PC-3 (cell line): ENCODE measurements around the gene HERC2. TPM values are rescaled to one million over a fixed set of nuclear protein-coding genes. Genes with fewer than 3 reads are reported as not detected.
"Not testable (repeated sequence)": the region's sequence is repeated elsewhere in the genome, so short reads cannot be mapped to it uniquely, and the experiment has no call there.

Experiments used
- ATAC-seq: fragments of 200-7000 bp; cut with Tn5 transposase; 2 replicates; pipeline ENCODE4 v1.9.1; 2020; ENCODE audit warnings: mild to moderate bottlenecking, moderate library complexity
- BruUV-seq: library from RNA; stranded (reverse); fragments of 400-500 nt; replicated peaks from 2 replicates; lab custom pipeline; 2021; lab: Mats Ljungman, UMichigan
- CTCF ChIA-PET: fragments of 300-600 bp; sonication (Branson Sonifier 250); formaldehyde crosslinking; loops from one replicate; lab custom pipeline; 2022; ENCODE audit warnings: antibody characterized with exemption; lab: Charles Lee
- POLR2A ChIA-PET: fragments of 300-600 bp; sonication (Branson Sonifier 250); formaldehyde crosslinking; loops from one replicate; lab custom pipeline; 2022; ENCODE audit warnings: antibody characterized with exemption; ENCODE audit not compliant: unreplicated experiment; lab: Charles Lee
- DNase-seq: peaks from one replicate; pipeline ENCODE4 v3.0.0-alpha.2; 2015
- H2AFZ ChIP-seq: fragments of 300-600 bp; sonication (generic); 2 replicates; pipeline ENCODE4 v1.6.0; 2016; ENCODE audit warnings: antibody characterized with exemption, low read length
- H3F3A ChIP-seq: fragments of 300-600 bp; sonication (generic); one replicate; pipeline ENCODE4 v1.6.0; 2017; ENCODE audit warnings: antibody characterized with exemption, low read length, control low read depth, mild to moderate bottlenecking; ENCODE audit not compliant: unreplicated experiment
- H3K27ac ChIP-seq: fragments of 300-600 bp; sonication (generic); 2 replicates; pipeline ENCODE4 v1.5.1; 2016; ENCODE audit warnings: mild to moderate bottlenecking, low read length
- H3K27me3 ChIP-seq: fragments of 300-600 bp; sonication (generic); 2 replicates; pipeline ENCODE4 v1.6.1; 2016; ENCODE audit warnings: low read length, mixed read lengths
- H3K36me3 ChIP-seq: fragments of 300-600 bp; sonication (generic); 2 replicates; pipeline ENCODE4 v1.6.1; 2016; ENCODE audit warnings: low read depth, mixed run types, low read length, mixed read lengths
- H3K4me1 ChIP-seq: fragments of 300-600 bp; sonication (generic); 2 replicates; pipeline ENCODE4 v1.5.1; 2016; ENCODE audit warnings: low read length; ENCODE audit not compliant: insufficient read depth
- H3K4me2 ChIP-seq: fragments of 300-600 bp; sonication (generic); 2 replicates; pipeline ENCODE4 v1.6.0; 2016; ENCODE audit warnings: low read length
- H3K4me3 ChIP-seq: fragments of 300-600 bp; sonication (generic); 2 replicates; pipeline ENCODE4 v1.5.1; 2016; ENCODE audit warnings: mild to moderate bottlenecking, low read length, mixed read lengths
- H3K79me2 ChIP-seq: fragments of 300-600 bp; sonication (generic); 2 replicates; pipeline ENCODE4 v1.6.1; 2017; ENCODE audit warnings: low read length, mixed read lengths
- H3K9ac ChIP-seq: fragments of 300-600 bp; sonication (generic); 2 replicates; pipeline ENCODE4 v1.6.0; 2016; ENCODE audit warnings: mild to moderate bottlenecking, low read length
- H3K9me2 ChIP-seq: fragments of 300-600 bp; sonication (generic); replicated peaks from 2 replicates; pipeline ENCODE4 v1.6.1; 2016; ENCODE audit warnings: mixed run types, low read length, mixed read lengths
- H3K9me3 ChIP-seq: fragments of 300-600 bp; sonication (generic); 2 replicates; pipeline ENCODE4 v1.6.1; 2016; ENCODE audit warnings: low read length, mixed read lengths
- H4K20me1 ChIP-seq: fragments of 300-600 bp; sonication (generic); 2 replicates; pipeline ENCODE4 v1.6.1; 2016; ENCODE audit warnings: low read length, mixed read lengths
- intact Hi-C: fragments of 100-400 bp; cut with micrococcal nuclease; formaldehyde crosslinking; loops from 2 replicates; pipeline ENCODE4 v1.9.0; 2023
- total RNA-seq: library from RNA; depleted of rRNA; stranded (reverse); fragments of >200 nt; gene quantifications from 2 replicates; pipeline ENCODE4 v1.2.3, GENCODE V29; 2014

The HERC2 gene
- total RNA-seq, 1 experiment from 2014 or later = 45.9 TPM

GRCh38 chr15:28318828-28319227 is 3.2 kb downstream of the HERC2 start:
- CTCF ChIA-PET, H3K4me2 ChIP-seq, H3K27me3 ChIP-seq, DNase-seq, intact Hi-C loops, ATAC-seq, H3K9me2 ChIP-seq, H3F3A ChIP-seq, H3K4me3 ChIP-seq, H3K9ac ChIP-seq, H3K36me3 ChIP-seq, H3K9me3 ChIP-seq, BruUV-seq, H2AFZ ChIP-seq, H3K4me1 ChIP-seq, H4K20me1 ChIP-seq, POLR2A ChIA-PET, H3K27ac ChIP-seq: not testable (repeated sequence)
- H3K79me2 ChIP-seq = peaks cover 15% of the 10 kb centered on the region

DNA sequence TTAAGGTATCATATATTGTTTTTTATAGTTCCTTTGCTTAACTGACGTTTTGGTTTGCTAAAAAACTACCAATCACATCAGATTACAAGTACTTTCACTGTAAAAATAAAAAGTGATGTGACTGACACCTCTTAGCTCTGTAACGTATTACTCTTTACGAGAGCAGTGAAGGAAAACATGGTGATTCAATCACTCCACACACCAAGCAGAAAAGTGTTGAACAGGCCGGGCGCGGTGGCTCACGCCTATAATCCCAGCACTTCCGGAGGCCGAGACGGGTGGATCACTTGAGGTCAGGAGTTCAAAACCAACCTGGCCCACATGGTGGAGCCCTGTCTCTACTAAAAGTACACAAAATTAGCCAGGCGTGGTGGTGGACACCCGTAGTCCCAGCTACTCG is 3.9 kb downstream of the HERC2 start:
- DNase-seq, H3K9ac ChIP-seq, H3F3A ChIP-seq, H3K36me3 ChIP-seq, H3K27ac ChIP-seq, BruUV-seq, H2AFZ ChIP-seq, H4K20me1 ChIP-seq, H3K27me3 ChIP-seq, intact Hi-C loops, H3K4me1 ChIP-seq, H3K9me2 ChIP-seq, ATAC-seq, POLR2A ChIA-PET, H3K9me3 ChIP-seq, H3K4me3 ChIP-seq, CTCF ChIA-PET, H3K4me2 ChIP-seq: not testable (repeated sequence)
- peaks cover 15% of the 10 kb centered on the region for H3K79me2 ChIP-seq

DNA sequence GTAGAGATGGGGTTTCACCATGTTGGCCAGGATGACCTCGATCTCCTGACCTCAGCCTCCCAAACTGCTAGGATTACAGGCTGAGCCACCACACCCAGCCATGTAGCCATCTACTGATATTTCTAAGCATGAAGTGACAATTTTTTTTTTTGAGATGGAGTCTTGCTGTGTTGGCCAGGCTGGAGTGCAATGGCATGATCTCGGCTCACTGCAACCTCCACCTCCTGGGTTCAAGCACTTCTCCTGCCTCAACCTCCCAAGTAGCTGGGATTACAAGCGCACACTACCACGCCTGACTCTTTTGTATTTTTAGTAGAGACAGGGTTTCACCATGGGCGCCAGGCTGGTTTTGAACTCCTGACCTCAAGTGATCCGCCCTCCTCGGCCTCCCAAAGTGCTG is 5.0 kb downstream of the HERC2 start:
- POLR2A ChIA-PET = not testable (repeated sequence)

DNA sequence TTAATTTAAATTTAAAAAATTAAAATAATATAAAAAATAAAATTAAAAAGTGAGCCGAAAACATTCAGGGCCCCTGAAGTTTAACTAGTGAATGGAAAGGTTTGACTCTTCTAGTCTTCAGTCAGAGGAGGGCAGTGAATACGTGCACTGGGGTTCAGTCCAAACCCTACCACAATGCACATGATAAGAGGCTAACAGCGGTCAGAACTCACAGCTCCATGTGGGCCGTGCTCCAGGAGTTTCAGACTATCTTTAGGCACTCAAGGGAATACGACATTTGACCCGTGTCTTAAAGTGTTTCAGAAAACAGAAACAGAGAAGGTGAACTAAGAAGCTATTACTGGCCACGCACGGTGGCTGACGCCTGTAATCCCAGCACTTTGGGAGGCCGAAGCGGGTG is 11.5 kb downstream of the HERC2 start:
- DNase-seq, H3F3A ChIP-seq, BruUV-seq, H4K20me1 ChIP-seq, ATAC-seq, H3K9ac ChIP-seq, H3K4me1 ChIP-seq, H3K27ac ChIP-seq, H3K4me3 ChIP-seq, H3K4me2 ChIP-seq, POLR2A ChIA-PET, H3K9me3 ChIP-seq, intact Hi-C loops, H2AFZ ChIP-seq, H3K27me3 ChIP-seq, H3K79me2 ChIP-seq, H3K36me3 ChIP-seq, CTCF ChIA-PET, H3K9me2 ChIP-seq: not testable (repeated sequence)

More for the DNA sequence above, 5.0 kb downstream of the HERC2 start:
- CTCF ChIA-PET, DNase-seq, BruUV-seq, H3K36me3 ChIP-seq, intact Hi-C loops, H3K4me2 ChIP-seq, H3K9me2 ChIP-seq, H2AFZ ChIP-seq, H3K9ac ChIP-seq, H3K27me3 ChIP-seq, H3K4me1 ChIP-seq, H3K9me3 ChIP-seq, H3K27ac ChIP-seq, ATAC-seq, H3K4me3 ChIP-seq, H3F3A ChIP-seq, H4K20me1 ChIP-seq: not testable (repeated sequence)
- H3K79me2 ChIP-seq = peaks cover 15% of the 10 kb centered on the region

- H3K9ac ChIP-seq, H4K20me1 ChIP-seq, DNase-seq, H3F3A ChIP-seq, H2AFZ ChIP-seq, H3K4me2 ChIP-seq, H3K36me3 ChIP-seq, H3K4me3 ChIP-seq, CTCF ChIA-PET, H3K9me3 ChIP-seq, POLR2A ChIA-PET, H3K27ac ChIP-seq, intact Hi-C loops, ATAC-seq, H3K27me3 ChIP-seq, H3K4me1 ChIP-seq, BruUV-seq, H3K79me2 ChIP-seq, H3K9me2 ChIP-seq: not testable (repeated sequence)
Observed at GRCh38 chr15:28308718-28309117, 13.3 kb downstream of the HERC2 start.

- H3K36me3 ChIP-seq, POLR2A ChIA-PET, H3K4me3 ChIP-seq, intact Hi-C loops, H3K79me2 ChIP-seq, H3K9me2 ChIP-seq, H3K27ac ChIP-seq, H2AFZ ChIP-seq, H3K9ac ChIP-seq, H3K4me2 ChIP-seq, H4K20me1 ChIP-seq, BruUV-seq, DNase-seq, H3K27me3 ChIP-seq, CTCF ChIA-PET, ATAC-seq, H3K4me1 ChIP-seq, H3F3A ChIP-seq, H3K9me3 ChIP-seq: not testable (repeated sequence)
Observed at GRCh38 chr15:28305700-28306099, 16.3 kb downstream of the HERC2 start.

GRCh38 chr15:28297434-28297833 is 24.5 kb downstream of the HERC2 start:
- H3K79me2 ChIP-seq, H3K9me3 ChIP-seq, H3K27ac ChIP-seq, CTCF ChIA-PET, H3K9me2 ChIP-seq, H3K4me2 ChIP-seq, H3F3A ChIP-seq, H4K20me1 ChIP-seq, H3K36me3 ChIP-seq, H3K4me1 ChIP-seq, POLR2A ChIA-PET, intact Hi-C loops, BruUV-seq, DNase-seq, H2AFZ ChIP-seq, ATAC-seq, H3K27me3 ChIP-seq, H3K9ac ChIP-seq, H3K4me3 ChIP-seq: not testable (repeated sequence)
